Measurements from ENCODE around the gene CRAT.
"Not testable (repeated sequence)": the region's sequence is repeated elsewhere in the genome, so short reads cannot be mapped to it uniquely, and the experiment has no call there.

The CRAT gene

GRCh38 chr9:129130791-129131190, 20.2 kb upstream of the CRAT start:
- no peak for TF ChIP-seq CTCF (IDR thresholded peaks at IDR 0.05; ENCODE audit: borderline replicate concordance, insufficient read depth, low read depth, low read length)
- H3K4me3 ChIP-seq (ENCODE audit: low read depth, low read length), result no peak overlapping the region

GRCh38 chr9:129130271-129130670, 19.7 kb upstream of the CRAT start:
- H3K4me3 ChIP-seq (ENCODE audit: low read depth, low read length), result not testable (repeated sequence)

GRCh38 chr9:129128689-129129088, 18.1 kb upstream of the CRAT start:
- H3K4me3 ChIP-seq (ENCODE audit: low read depth, low read length), result no peak overlapping the region
- no peak for TF ChIP-seq CTCF (IDR thresholded peaks at IDR 0.05; ENCODE audit: borderline replicate concordance, insufficient read depth, low read depth, low read length)

GRCh38 chr9:129126749-129127618, 16.4 kb upstream of the CRAT start:
- TF ChIP-seq CTCF (IDR thresholded peaks at IDR 0.05; ENCODE audit: borderline replicate concordance, insufficient read depth, low read depth, low read length), result no peak

GRCh38 chr9:129125478-129125877, 14.9 kb upstream of the CRAT start:
- TF ChIP-seq CTCF (IDR thresholded peaks at IDR 0.05; ENCODE audit: borderline replicate concordance, insufficient read depth, low read depth, low read length), result no peak
- no peak overlapping the region for H3K4me3 ChIP-seq (ENCODE audit: low read depth, low read length)

More at GRCh38 chr9:129126749-129127618, 16.4 kb upstream of the CRAT start:
- H3K4me3 ChIP-seq (ENCODE audit: low read depth, low read length), result no peak overlapping the region

- no peak for TF ChIP-seq CTCF (IDR thresholded peaks at IDR 0.05; ENCODE audit: borderline replicate concordance, insufficient read depth, low read depth, low read length)
- no peak overlapping the region for H3K4me3 ChIP-seq (ENCODE audit: low read depth, low read length)
Measured at GRCh38 chr9:129124506-129125069, 14.0 kb upstream of the CRAT start.

- not testable (repeated sequence) for H3K4me3 ChIP-seq (ENCODE audit: low read depth, low read length)
Measured at GRCh38 chr9:129122976-129123375, 12.4 kb upstream of the CRAT start.

GRCh38 chr9:129122133-129122532, 11.5 kb upstream of the CRAT start:
- no peak overlapping the region for H3K4me3 ChIP-seq (ENCODE audit: low read depth, low read length)
- no peak for TF ChIP-seq CTCF (IDR thresholded peaks at IDR 0.05; ENCODE audit: borderline replicate concordance, insufficient read depth, low read depth, low read length)

Data from GM12875 (cell line).